ENCODE results near the gene BSN. TPM values are rescaled to one million over a fixed set of nuclear protein-coding genes. Genes with fewer than 3 reads are reported as not detected.

BSN gene
- total and polyA plus RNA-seq, 5 experiments from 2014 or later, result 0.19 to 0.23 (median 0.22) TPM; not detected in 2

DNA sequence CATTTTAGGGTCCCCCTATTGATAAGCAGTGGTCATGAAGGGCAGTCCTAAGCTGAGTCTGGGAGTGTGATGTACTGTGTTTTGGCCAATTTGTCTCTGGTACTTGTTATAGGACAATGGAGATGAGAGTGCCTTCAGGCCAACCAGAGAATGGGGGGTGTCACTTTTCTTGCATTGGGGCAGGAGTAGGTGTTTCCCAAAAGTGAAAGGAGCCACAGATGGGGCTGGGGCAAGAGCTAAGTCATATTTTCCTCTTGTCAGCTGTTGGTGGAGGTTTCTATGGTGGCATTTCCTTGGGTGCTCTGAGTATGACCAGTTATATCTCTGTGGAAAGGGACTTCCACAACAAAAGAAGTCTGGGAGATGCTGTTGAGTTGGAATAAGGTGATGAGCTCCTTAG, 24.7 kb upstream of the BSN start:
- Mint-ChIP-seq H3K36me3 (peaks cover 0 to 45% (median 15%) of the 10 kb centered on the region in 3 donors), H3K4me3 (no peak overlapping the region), H3K27me3 (no peaks in the 10 kb centered on the region), H3K9me3 (no peaks in the 10 kb centered on the region), H3K27ac (peak overlapping the region in 4 of 10 donors; percentile 18 to 62 (median 48)), H3K4me1 (peaks cover 2 to 14% (median 7%) of the 10 kb centered on the region in 4 donors)
- DNase-seq (no peak), ATAC-seq (no peak)
- POLR2A ChIA-PET, result no interaction called here

GRCh38 chr3:49530231-49530630, 24.0 kb upstream of the BSN start:
- peak overlapping the region in 2 of 10 donors; percentile 37 to 83 for H3K27ac Mint-ChIP-seq
- POLR2A ChIA-PET, result no interaction called here
- peaks cover 2 to 14% (median 6%) of the 10 kb centered on the region in 4 donors for H3K4me1 Mint-ChIP-seq
- H3K27me3 Mint-ChIP-seq, result no peaks in the 10 kb centered on the region
- no peak for ATAC-seq
- H3K36me3 Mint-ChIP-seq, result peaks cover 0 to 44% (median 15%) of the 10 kb centered on the region in 3 donors
- no peaks in the 10 kb centered on the region for H3K9me3 Mint-ChIP-seq
- no peak for DNase-seq
- H3K4me3 Mint-ChIP-seq, result no peak overlapping the region

GRCh38 chr3:49530701-49531100, 23.6 kb upstream of the BSN start:
- Mint-ChIP-seq H3K36me3 (peaks cover 0 to 42% (median 15%) of the 10 kb centered on the region in 3 donors), H3K9me3 (no peaks in the 10 kb centered on the region), H3K27me3 (no peaks in the 10 kb centered on the region), H3K4me1 (peaks cover 1 to 14% (median 5%) of the 10 kb centered on the region in 4 donors), H3K27ac (no peak overlapping the region), H3K4me3 (no peak overlapping the region)
- DNase-seq, result no peak
- POLR2A ChIA-PET, result no interaction called here
- ATAC-seq, result no peak

GRCh38 chr3:49531218-49531617, 23.1 kb upstream of the BSN start:
- POLR2A ChIA-PET, result no interaction called here
- Mint-ChIP-seq H3K36me3 (peaks cover 0 to 41% (median 15%) of the 10 kb centered on the region in 3 donors), H3K9me3 (no peaks in the 10 kb centered on the region), H3K4me3 (no peak overlapping the region), H3K4me1 (peaks cover 1 to 14% (median 5%) of the 10 kb centered on the region in 4 donors), H3K27me3 (no peaks in the 10 kb centered on the region), H3K27ac (no peak overlapping the region)
- DNase-seq (no peak), ATAC-seq (no peak)

GRCh38 chr3:49531715-49532114, 22.6 kb upstream of the BSN start:
- POLR2A ChIA-PET, result no interaction called here
- Mint-ChIP-seq H3K4me3 (no peak overlapping the region), H3K36me3 (peaks cover 0 to 39% (median 15%) of the 10 kb centered on the region in 3 donors), H3K27ac (peak overlapping the region in 2 of 10 donors; percentile 40 to 80), H3K27me3 (no peaks in the 10 kb centered on the region), H3K4me1 (peaks cover 1 to 14% (median 5%) of the 10 kb centered on the region in 4 donors), H3K9me3 (no peaks in the 10 kb centered on the region)
- ATAC-seq, result no peak
- no peak for DNase-seq

GRCh38 chr3:49533031-49533430, 21.2 kb upstream of the BSN start:
- no peaks in the 10 kb centered on the region for H3K9me3 Mint-ChIP-seq
- H3K36me3 Mint-ChIP-seq, result peaks cover 0 to 39% (median 15%) of the 10 kb centered on the region in 3 donors
- H3K27ac Mint-ChIP-seq, result no peak overlapping the region
- ATAC-seq (no peak), DNase-seq (no peak)
- peaks cover 1 to 9% (median 4%) of the 10 kb centered on the region in 4 donors for H3K4me1 Mint-ChIP-seq
- POLR2A ChIA-PET, result no interaction called here
- H3K27me3 Mint-ChIP-seq, result no peaks in the 10 kb centered on the region
- H3K4me3 Mint-ChIP-seq, result no peak overlapping the region

- Mint-ChIP-seq H3K27me3 (no peaks in the 10 kb centered on the region), H3K4me3 (no peak overlapping the region), H3K9me3 (no peaks in the 10 kb centered on the region), H3K27ac (no peak overlapping the region), H3K36me3 (peaks cover 0 to 39% (median 15%) of the 10 kb centered on the region in 3 donors), H3K4me1 (peaks cover 1 to 9% (median 4%) of the 10 kb centered on the region in 4 donors)
- ATAC-seq, result no peak
- no peak for DNase-seq
- POLR2A ChIA-PET, result no interaction called here
These were observed 20.3 kb upstream of the BSN start for GRCh38 chr3:49533786-49534519.

- peaks cover 2 to 6% (median 5%) of the 10 kb centered on the region in 4 donors for H3K4me1 Mint-ChIP-seq
- H3K36me3 Mint-ChIP-seq, result peaks cover 0 to 39% (median 15%) of the 10 kb centered on the region in 3 donors
- H3K27me3 Mint-ChIP-seq, result no peaks in the 10 kb centered on the region
- POLR2A ChIA-PET, result no interaction called here
- no peak overlapping the region for H3K27ac Mint-ChIP-seq
- H3K4me3 Mint-ChIP-seq, result no peak overlapping the region
- H3K9me3 Mint-ChIP-seq, result no peaks in the 10 kb centered on the region
- DNase-seq, result no peak
- no peak for ATAC-seq
These were observed 19.5 kb upstream of the BSN start for GRCh38 chr3:49534581-49535441.

- Mint-ChIP-seq H3K36me3 (peaks cover 0 to 27% (median 6%) of the 10 kb centered on the region in 3 donors), H3K4me3 (no peak overlapping the region), H3K4me1 (peaks cover 0 to 8% (median 5%) of the 10 kb centered on the region in 4 donors), H3K27me3 (no peaks in the 10 kb centered on the region), H3K27ac (peak overlapping the region in 1 of 10 donors; percentile 15), H3K9me3 (no peaks in the 10 kb centered on the region)
- DNase-seq (no peak), ATAC-seq (no peak)
- POLR2A ChIA-PET, result interaction anchor here (1.0 kb wide), 1 partner anchor 137 kb away, joined by 3 read pairs; no protein-coding TSS in a partner anchor
These were observed 18.1 kb upstream of the BSN start for GRCh38 chr3:49535971-49536874.

DNA sequence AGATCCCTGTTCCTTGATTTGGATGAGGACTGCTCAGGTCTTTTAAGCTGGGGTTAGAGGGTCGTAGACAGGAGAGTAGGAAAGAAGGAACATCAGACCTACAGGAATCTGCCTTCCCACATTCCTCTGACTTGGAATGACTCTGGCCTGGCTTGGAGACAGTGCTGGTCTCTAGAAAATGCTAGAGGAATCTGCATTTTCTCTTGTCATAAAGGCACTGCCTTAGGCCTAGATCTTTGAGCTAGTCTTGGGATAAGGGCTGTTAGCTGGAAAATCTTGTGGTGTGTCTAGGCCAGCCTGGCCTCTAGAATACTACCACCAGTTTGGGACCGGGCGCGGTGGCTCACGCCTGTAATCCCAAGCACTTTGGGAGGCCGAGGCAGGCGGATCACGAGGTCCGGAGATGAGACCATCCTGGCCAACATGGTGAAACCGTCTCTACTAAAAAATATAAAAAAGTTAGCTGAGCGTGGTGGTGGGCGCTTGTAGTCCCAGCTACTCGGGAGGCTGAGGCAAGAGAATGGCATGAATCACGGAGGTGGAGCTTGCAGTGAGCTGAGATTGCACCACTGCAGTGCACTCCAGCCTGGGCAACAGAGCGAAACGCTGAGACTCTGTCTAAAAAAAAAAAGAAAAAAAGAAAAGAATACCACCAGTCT, 17.3 kb upstream of the BSN start:
- Mint-ChIP-seq H3K9me3 (no peaks in the 10 kb centered on the region), H3K36me3 (peaks cover 0 to 19% (median 0%) of the 10 kb centered on the region in 3 donors), H3K27ac (peak overlapping the region in 2 of 10 donors; percentile 32 to 69), H3K4me1 (peaks cover 0 to 8% (median 5%) of the 10 kb centered on the region in 4 donors), H3K4me3 (no peak overlapping the region), H3K27me3 (no peaks in the 10 kb centered on the region)
- DNase-seq (no peak), ATAC-seq (no peak)
- POLR2A ChIA-PET, result interaction anchor here (0.6 to 1.0 kb wide), 3 partner anchors 136 to 410 kb away, joined by 3 to 5 read pairs (median 3); no protein-coding TSS in a partner anchor

DNA sequence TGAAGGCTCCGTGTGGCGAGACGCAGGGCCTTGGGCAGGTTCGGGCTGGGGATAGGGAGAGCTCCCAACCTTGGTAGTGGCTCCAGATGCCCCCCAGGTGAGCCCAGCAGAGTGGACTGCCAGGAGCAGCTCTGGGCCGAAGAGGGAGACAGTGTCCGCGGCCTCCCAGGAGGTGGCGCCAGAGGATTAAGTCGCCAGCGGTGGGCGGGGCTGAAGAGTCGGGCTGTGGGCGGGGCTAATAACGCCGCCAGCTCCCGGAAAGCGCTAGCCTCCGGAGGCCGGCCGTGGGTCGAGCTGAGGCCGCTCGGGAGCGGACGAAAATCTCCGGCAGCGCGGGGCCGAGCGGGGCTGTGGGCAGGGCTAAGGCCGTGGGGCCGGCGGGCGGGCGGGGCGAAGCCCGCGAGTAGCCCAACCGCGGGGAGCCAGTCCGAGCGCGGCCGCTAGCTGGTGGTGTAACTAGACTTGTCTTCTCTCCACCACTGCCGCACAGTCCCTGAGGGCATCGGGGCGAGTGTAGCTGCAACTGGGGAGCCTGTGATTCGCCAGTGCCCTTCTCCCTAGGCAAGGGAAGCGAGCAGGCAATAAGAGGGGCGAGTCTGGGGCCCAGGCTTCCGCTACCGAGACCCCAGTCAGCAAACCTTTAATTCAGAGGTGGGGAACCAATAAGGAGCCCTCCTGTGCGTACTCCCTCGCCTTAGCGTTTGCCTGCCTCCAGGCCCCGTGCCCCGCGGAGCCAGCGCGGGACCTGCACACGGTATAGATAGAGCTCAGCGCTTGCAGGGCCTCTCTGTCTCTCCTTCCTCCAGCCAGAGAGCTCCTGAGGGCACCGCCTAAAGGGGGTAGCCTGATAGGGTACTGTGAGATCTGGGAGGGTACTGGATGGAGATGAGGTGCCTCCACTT, 14.4 kb upstream of the BSN start:
- ATAC-seq, result peak; percentile 89 to 92
- H3K9me3 Mint-ChIP-seq, result no peaks in the 10 kb centered on the region
- H3K4me3 Mint-ChIP-seq, result peak overlapping the region; percentile 76 to 89 (median 81)
- H3K4me1 Mint-ChIP-seq, result peaks cover 0 to 8% (median 5%) of the 10 kb centered on the region in 4 donors
- peaks cover 2 to 9% (median 6%) of the 10 kb centered on the region in 5 donors for H3K27me3 Mint-ChIP-seq
- H3K36me3 Mint-ChIP-seq, result no peaks in the 10 kb centered on the region
- peak; percentile 78 to 95 (median 90) for DNase-seq
- peak overlapping the region; percentile 35 to 91 (median 54) for H3K27ac Mint-ChIP-seq
- POLR2A ChIA-PET, result interaction anchor here (0.6 to 2.4 kb wide), 11 partner anchors 14 to 697 kb away, joined by 3 to 24 read pairs (median 5); partner anchors contain the start of genes AMIGO3, BSN and DAG1
